Measurements from ENCODE around the gene XYLT2.

Gene XYLT2

GRCh38 chr17:50347117-50347893, 1.4 kb downstream of the XYLT2 start:
- Histone ChIP-seq H3K27me3 (peaks cover 13% of the 10 kb centered on the region), H3K36me3 (peaks cover 1% of the 10 kb centered on the region), H3K9me3 (no peaks in the 10 kb centered on the region), H3K27ac (no peak overlapping the region), H3K4me3 (ENCODE audit: low read depth in 1 of 2, low read length in 1 of 2) (peak overlapping the region; percentile 66 to 75), H3K4me1 (ENCODE audit: control insufficient read depth in 1 of 2, insufficient read depth in 1 of 2, low read depth in 1 of 2, low read length in 1 of 2) (peaks cover 13% of the 10 kb centered on the region in 2 experiments)
- TF ChIP-seq CTCF (IDR thresholded peaks at IDR 0.05): no peak

GRCh38 chr17:50347894-50348291, 2.0 kb downstream of the XYLT2 start:
- Histone ChIP-seq H3K4me3 (ENCODE audit: low read depth in 1 of 2, low read length in 1 of 2) (no peak overlapping the region), H3K36me3 (peaks cover 5% of the 10 kb centered on the region), H3K27ac (no peak overlapping the region), H3K4me1 (ENCODE audit: control insufficient read depth in 1 of 2, insufficient read depth in 1 of 2, low read depth in 1 of 2, low read length in 1 of 2) (peaks cover 13% of the 10 kb centered on the region in 2 experiments), H3K27me3 (peaks cover 13% of the 10 kb centered on the region), H3K9me3 (no peaks in the 10 kb centered on the region)
- TF ChIP-seq CTCF (IDR thresholded peaks at IDR 0.05): no peak

GRCh38 chr17:50348522-50349242, 2.8 kb downstream of the XYLT2 start:
- Histone ChIP-seq H3K27me3 (peaks cover 13% of the 10 kb centered on the region), H3K4me1 (ENCODE audit: control insufficient read depth in 1 of 2, insufficient read depth in 1 of 2, low read depth in 1 of 2, low read length in 1 of 2) (peaks cover 13% of the 10 kb centered on the region in 2 experiments), H3K36me3 (peaks cover 7% of the 10 kb centered on the region), H3K27ac (no peak overlapping the region), H3K9me3 (no peaks in the 10 kb centered on the region), H3K4me3 (ENCODE audit: low read depth in 1 of 2, low read length in 1 of 2) (no peak overlapping the region)
- no peak for TF ChIP-seq CTCF (IDR thresholded peaks at IDR 0.05)

GRCh38 chr17:50349243-50349600, 3.3 kb downstream of the XYLT2 start:
- peaks cover 13% of the 10 kb centered on the region in 2 experiments for H3K4me1 ChIP-seq (ENCODE audit: control insufficient read depth in 1 of 2, insufficient read depth in 1 of 2, low read depth in 1 of 2, low read length in 1 of 2)
- H3K36me3 ChIP-seq: peaks cover 12% of the 10 kb centered on the region
- no peak overlapping the region for H3K4me3 ChIP-seq (ENCODE audit: low read depth in 1 of 2, low read length in 1 of 2)
- no peak overlapping the region for H3K27ac ChIP-seq
- TF ChIP-seq CTCF (IDR thresholded peaks at IDR 0.05): no peak
- H3K9me3 ChIP-seq: no peaks in the 10 kb centered on the region
- H3K27me3 ChIP-seq: peaks cover 13% of the 10 kb centered on the region

- H3K27ac ChIP-seq: no peak overlapping the region
- H3K36me3 ChIP-seq: peaks cover 27% of the 10 kb centered on the region
- H3K4me3 ChIP-seq (ENCODE audit: low read depth in 1 of 2, low read length in 1 of 2): no peak overlapping the region
- H3K27me3 ChIP-seq: peaks cover 6% of the 10 kb centered on the region
- no peak for TF ChIP-seq CTCF (IDR thresholded peaks at IDR 0.05)
- no peaks in the 10 kb centered on the region for H3K9me3 ChIP-seq
- H3K4me1 ChIP-seq (ENCODE audit: control insufficient read depth in 1 of 2, insufficient read depth in 1 of 2, low read depth in 1 of 2, low read length in 1 of 2): peaks cover 8 to 9% of the 10 kb centered on the region in 2 experiments
Measured at GRCh38 chr17:50350733-50351132, 4.8 kb downstream of the XYLT2 start.

Data from neutrophil (primary cell).